Measurements from ENCODE around the gene CAMK2N2.

The CAMK2N2 gene

DNA sequence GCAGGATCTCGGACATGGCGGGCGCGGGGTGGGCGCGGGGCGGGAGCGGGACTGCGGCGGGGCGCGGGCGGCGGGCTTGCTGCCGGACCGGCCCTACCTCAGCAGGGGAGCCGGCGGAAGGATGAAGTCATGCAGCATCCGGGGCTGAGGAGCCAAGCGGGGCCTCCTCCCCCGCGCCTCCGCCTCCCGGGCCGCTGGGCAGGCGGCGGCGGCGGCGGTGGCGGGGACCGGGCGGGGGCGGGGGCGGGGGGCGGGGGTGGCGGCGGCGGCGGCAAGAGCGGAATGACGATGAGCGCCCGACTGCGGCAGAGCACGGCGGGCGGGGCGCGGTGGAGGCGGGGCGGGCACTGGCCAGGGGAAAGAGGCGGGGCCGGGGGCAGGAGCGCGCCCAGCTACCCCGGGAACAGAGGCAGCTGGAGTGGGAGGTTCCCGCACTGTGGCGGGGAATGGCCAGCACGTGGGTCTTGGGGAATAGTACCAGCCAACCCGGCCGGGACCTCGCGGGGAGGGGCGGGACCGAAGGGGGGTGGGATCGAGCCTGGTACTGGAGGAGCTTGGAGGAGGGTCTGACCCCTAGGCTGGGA, at the start of gene CAMK2N2:
Gene CAMK2N2, minus strand, starts transcription at position 284 of the 584 bp plus-strand sequence. Its CDS starts 268 bp downstream, at position 16.
- DNase-seq (ENCODE audit: low spot score): peak; percentile 92

DNA sequence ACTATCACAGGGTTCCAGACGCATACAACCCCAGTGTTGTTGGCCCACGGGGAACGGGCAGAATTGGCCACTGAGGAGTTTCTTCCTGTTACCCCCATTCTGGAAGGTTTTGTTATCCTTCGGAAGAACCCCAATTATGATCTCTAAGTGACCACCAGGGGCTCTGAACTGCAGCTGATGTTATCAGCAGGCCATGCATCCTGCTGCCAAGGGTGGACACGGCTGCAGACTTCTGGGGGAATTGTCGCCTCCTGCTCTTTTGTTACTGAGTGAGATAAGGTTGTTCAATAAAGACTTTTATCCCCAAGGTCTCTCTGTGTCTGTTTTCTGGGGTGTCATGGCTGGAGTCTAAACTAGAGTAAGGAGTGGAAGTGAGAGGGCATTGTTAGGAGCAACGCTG, 47.4 kb upstream of the CAMK2N2 start:
- no peak for DNase-seq (ENCODE audit: low spot score)

DNA sequence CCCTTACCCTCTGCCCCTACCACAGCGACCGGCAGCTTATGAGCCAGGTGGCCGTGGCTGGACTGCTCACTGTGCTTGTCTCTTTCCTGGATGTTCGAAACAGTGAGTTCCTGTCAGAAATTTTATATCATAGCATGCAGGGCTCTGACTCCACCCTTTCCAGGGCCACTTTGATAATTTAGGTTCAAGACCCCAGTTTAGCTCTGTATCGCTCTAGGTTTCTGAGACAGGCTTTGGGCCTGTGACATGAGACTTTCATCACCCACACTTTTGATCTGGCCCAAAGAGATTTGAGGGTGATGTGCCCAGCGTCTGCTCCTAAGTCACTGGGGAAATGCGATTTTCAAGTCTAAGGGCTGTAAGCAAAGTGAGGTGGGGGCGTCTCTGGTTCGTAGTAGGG, 46.6 kb upstream of the CAMK2N2 start:
- no peak for DNase-seq (ENCODE audit: low spot score)

DNA sequence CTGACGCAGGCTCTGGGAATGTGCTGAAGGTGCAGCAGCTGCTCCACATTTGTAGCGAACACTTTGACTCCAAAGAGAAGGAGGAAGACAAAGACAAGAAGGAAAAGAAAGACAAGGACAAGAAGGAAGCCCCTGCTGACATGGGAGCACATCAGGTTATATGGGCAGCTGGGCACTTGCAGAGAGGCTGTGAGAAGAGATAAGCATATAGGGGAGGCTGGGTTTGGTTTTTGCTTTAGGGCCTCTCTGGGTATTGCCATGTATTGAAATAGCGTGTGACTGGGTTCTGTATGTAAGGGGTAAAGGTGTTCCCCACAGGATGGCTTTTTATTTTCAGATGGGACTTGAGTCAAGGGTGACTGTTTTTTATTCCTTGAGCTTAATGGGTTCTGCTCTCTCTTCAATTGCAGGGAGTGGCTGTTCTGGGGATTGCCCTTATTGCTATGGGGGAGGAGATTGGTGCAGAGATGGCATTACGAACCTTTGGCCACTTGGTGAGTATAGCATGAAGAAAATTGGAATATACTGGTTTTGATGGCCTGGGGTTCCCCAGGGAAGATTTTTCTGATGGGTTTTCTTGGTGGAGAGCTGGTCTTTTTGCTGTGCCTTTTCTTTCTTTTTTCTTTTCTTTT, 45.1 kb upstream of the CAMK2N2 start:
- no peak for DNase-seq (ENCODE audit: low spot score)

DNA sequence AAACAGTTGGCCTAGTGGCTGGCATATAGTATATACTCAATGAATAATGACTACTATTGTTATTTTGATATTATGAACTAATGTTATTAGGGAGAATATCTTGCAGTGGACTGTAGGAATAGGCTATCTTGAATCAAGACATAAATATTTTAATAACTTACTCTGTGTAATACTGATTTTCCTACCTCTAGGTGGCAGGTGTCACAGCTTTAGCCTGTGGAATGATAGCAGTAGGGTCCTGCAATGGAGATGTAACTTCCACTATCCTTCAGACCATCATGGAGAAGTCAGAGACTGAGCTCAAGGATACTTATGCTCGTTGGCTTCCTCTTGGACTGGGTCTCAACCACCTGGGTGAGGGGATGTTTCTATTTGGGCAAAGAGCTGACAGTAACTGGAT, 44.2 kb upstream of the CAMK2N2 start:
- DNase-seq (ENCODE audit: low spot score): no peak

DNA sequence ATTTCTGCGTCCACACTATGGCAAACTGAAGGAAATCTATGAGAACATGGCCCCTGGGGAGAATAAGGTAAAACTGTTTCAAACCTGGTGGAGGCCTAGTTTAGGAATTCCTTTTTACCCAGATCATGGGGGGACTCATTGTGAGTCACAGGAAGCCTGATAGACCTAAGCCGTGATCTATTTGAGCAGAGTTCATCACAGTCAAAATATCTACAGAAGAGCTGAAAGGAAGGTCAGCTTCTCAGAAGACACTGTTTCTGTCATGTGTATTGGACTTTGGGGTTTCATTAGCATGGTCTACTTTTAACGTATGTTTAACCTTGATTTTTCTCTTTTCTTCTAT, 39.0 kb upstream of the CAMK2N2 start:
- DNase-seq (ENCODE audit: low spot score): no peak

DNA sequence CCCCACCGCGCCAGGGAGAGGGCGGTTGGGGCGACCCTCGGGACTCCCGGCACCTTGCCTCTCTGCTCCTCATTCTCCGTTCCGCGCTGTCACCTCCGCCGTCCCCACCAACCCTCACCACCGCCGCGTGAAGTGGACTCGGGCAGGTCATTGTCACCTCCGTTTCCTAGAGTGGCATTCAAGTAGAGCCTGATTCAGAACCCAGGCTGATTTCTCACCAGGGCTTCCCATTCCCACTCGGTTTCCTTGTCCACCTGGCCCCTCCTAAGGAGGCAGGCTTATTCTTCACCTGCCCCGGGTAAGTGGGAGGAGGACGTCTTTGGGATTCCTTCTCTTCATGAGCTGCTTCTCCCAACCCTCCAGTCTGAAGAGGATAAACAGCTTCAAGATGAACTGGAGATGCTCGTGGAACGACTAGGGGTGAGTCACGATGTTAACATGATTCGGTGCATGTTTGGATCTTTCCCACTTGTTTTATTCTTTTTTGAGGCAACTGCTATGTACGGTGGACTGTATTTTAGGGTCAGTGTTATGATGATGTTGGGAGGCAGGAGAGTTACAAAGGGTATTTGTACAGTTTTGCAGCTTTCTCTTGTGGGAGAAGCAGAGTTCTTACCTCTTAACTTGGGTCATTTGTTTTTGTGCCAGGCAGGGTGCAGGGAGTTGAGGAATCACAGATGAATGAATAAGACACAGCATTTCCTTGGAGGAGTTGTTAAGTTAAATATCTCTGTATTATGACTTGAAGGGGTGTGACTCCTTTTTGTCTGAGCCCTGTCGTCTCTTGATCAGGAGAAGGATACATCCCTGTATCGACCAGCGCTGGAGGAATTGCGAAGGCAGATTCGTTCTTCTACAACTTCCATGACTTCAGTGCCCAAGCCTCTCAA, 38.4 kb upstream of the CAMK2N2 start:
- DNase-seq (ENCODE audit: low spot score): no peak

DNA sequence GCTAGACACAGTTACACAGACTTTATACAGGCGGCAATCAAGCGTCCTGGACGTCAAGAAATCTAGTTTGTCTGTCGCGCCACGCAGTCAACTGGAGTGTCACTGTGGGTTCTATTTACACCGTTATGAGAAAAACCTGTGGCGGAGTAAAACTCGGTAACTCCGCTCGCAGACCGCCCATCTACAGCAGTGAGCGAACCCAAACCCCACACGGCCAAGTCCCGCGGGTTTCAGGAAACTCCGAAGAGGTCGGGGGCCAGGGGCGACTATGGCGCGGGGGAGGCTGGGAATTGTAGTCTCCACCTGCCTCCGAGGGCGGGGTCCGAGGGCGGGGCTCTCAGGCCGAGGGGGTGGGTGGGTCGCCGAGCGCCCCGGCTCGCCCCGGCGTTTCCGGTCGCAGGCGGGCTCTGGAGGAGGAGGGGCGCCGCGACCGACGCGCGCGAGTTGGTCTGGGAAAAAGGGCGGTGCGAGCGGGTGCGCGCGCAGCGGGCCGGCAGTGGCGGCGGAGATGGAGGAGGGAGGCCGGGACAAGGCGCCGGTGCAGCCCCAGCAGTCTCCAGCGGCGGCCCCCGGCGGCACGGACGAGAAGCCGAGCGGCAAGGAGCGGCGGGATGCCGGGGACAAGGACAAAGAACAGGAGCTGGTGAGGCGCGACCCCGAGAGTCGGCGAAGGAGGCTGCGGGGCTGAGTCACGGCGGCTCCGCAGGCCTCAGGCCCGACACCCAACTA, 37.6 kb upstream of the CAMK2N2 start, which contains the start of gene PSMD2:
Gene PSMD2, plus strand, starts transcription at position 483 of the 729 bp plus-strand sequence. Its CDS starts 26 bp downstream, at position 509.
- DNase-seq (ENCODE audit: low spot score): peak; percentile 98

DNA sequence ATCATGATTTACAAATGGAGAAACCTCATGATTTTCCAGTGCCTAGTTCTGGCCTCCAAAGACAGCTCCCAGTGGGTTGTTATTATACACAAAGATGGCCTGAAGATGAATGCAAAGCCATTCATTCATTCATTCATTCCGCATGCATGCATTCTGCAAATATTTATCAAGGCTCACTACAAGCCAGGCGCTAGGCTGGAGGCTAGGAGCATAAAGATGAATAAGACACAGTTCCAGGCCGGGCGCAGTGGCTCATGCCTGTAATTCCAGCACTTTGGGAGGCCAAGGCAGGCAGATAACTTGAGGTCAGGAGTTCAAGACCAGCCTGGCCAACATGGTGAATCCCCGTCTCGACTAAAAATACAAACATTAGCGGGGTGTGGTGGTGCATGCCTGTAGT, 35.3 kb upstream of the CAMK2N2 start:
- DNase-seq (ENCODE audit: low spot score): no peak

DNA sequence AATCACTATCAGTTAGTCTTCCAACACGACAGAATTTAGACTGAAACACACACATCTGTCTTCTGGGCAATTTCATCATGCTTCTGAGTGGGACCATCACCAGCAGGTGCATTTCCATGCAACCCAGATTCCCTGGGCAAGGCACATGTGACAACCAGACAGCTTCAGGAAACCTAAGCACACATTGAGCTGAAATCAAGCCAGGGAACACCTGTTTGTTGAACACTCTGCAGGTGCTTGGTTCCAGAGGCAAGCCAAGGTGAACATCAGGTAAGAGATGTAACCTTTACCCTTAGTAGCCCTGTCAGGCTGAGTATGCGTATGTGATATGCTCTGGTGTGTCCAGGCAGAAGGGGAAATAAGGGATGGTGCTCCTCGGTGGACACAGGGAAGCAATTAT, 34.4 kb upstream of the CAMK2N2 start:
- DNase-seq (ENCODE audit: low spot score): no peak

DNA sequence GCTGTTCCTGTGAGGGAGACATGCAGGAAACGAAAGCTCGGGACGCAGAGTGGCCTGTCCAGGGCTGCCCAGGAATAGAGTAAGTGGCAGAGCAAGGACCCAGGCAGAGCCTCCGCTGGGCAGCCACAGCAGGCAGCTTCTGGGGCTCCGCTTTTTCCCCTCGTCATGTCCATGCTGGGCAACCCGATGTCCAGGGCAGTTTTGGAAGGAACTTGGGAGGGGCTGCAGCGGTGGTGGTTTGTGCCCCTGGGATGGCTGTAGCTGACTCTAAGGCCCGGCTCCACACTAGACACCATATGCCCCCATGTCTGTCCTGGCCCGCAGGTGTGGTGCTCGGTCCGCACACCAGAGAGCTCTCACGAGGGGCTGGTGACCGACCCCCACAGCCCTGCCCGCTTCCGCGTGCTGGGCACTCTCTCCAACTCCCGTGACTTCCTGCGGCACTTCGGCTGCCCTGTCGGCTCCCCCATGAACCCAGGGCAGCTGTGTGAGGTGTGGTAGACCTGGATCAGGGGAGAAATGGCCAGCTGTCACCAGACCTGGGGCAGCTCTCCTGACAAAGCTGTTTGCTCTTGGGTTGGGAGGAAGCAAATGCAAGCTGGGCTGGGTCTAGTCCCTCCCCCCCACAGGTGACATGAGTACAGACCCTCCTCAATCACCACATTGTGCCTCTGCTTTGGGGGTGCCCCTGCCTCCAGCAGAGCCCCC, 30.5 kb upstream of the CAMK2N2 start:
- no peak for DNase-seq (ENCODE audit: low spot score)

DNA sequence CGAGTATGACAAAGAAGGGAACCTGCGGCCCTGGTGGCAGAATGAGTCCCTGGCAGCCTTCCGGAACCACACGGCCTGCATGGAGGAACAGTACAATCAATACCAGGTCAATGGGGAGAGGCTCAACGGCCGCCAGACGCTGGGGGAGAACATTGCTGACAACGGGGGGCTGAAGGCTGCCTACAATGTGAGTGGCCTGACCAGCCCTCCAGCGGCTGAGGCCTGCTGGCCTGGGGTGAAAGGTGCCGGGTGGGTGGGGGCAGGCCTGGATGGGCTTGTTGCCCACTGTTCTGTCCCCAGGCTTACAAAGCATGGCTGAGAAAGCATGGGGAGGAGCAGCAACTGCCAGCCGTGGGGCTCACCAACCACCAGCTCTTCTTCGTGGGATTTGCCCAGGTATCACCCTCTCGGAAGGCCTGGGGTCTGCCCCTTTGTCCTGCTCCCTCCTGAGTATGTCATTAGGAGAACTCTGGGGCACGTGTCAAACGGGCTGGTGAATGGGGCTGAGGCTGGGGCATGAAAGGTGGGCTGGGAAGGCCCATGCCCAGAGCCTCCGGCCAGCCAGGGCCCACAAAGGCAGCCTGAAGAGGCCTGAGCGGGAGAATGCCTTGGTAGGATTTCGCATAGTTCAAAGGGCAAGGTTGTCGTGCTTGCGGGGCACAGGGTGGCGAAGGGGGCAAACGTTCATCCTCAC, 29.8 kb upstream of the CAMK2N2 start:
- no peak for DNase-seq (ENCODE audit: low spot score)

DNA sequence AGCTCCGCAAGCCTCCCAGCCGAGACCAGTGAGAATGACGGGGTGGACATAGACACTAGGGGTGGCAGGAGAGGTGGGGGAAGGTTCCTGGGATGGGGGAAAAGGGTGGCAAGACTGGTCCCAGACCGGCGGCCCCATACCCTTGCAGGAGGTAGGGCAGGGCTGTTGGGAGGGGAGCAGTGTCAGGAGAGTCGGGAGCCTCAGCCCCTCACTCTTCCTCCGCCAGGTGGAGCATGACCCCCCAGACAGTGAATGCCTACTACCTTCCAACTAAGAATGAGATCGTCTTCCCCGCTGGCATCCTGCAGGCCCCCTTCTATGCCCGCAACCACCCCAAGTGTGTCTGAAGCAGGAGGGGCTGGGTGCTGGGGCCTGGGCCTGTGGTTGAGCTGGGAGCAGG, 29.0 kb upstream of the CAMK2N2 start:
- no peak for DNase-seq (ENCODE audit: low spot score)

DNA sequence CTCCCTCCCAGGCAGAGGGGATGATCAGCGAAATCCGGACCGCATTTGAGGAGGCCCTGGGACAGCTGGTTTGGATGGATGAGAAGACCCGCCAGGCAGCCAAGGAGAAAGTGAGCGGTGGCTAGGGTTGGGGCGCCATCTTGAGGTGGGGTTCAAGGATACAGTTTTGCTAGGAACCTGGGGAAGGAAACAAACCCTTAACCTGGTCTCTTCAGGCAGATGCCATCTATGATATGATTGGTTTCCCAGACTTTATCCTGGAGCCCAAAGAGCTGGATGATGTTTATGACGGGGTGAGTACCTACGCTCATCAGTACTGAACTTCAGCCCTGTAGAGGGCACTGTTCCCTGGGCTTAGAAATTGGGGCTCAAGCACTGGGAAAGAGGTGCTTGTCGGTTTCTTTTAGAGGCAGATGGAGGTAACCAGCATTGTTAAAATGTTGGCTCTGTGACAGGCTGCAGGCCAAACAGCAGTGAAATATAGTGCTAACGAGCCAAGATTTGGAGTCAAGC, 28.1 kb upstream of the CAMK2N2 start:
- peak; percentile 83 for DNase-seq (ENCODE audit: low spot score)

DNA sequence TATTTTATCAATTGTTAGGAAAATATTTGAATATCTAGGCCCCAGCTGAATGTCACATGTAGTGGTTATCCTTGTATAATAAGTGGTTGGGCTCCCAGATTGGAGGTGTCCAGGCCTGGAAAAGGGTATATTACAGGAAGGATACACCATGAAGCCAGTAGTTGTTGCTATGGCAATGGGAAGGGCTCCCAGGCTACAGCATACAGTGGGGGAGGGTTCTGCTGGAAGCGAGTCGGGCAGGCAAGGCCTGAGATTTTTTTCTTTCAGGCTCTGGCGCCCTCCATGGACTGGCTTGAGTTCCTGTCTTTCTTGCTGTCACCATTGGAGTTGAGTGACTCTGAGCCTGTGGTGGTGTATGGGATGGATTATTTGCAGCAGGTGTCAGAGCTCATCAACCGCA, 23.3 kb upstream of the CAMK2N2 start:
- DNase-seq (ENCODE audit: low spot score): peak; percentile 97

DNA sequence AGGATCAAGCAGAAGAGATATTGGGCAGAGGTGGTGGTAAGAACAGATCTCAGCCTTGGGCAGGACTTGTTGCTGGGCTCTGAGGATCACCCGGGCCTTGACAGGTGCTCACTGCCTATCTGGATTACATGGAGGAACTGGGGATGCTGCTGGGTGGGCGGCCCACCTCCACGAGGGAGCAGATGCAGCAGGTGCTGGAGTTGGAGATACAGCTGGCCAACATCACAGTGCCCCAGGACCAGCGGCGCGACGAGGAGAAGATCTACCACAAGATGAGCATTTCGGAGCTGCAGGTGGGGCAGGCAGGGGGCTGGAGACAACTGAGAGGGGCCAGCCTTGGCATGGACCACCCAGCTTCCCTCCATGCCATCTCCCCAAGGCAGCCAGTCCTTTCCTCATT, 22.3 kb upstream of the CAMK2N2 start:
- no peak for DNase-seq (ENCODE audit: low spot score)

DNA sequence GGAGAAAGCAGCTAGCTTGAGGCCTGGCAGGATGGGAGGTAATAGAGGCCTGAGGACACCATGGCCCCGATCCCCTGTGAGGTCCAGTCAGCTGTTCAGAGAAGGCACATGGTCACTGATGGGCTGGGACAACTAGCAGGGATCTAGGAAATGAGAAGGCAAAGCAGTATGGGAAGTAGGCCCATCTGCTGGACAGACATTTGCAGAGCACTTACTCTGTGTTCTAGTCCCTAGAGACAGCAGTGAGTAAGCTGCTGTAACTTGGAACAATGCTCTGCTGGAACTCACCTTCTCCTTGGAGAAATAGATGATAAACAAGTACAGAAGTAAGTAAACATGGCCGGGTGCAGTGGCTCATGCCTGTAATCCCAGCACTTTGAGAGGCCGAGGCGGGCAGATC, 21.6 kb upstream of the CAMK2N2 start:
- no peak for DNase-seq (ENCODE audit: low spot score)

DNA sequence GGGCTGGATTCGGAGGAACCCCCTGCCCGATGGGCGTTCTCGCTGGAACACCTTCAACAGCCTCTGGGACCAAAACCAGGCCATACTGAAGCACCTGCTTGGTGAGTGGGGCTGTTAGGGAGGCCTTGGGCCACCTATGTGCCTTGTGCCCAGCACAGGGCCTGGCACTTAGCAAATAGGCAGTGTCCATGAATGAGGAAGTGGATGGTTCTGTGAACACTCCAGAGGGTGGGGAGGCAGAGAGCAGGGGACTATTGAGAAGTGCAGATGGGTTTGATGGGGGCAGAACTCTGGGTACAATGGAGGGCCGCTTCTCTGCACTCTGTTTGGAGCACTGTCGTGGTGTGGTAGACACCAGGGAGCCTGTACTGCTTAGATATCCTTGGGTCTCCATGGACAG, 16.0 kb upstream of the CAMK2N2 start:
- no peak for DNase-seq (ENCODE audit: low spot score)

DNA sequence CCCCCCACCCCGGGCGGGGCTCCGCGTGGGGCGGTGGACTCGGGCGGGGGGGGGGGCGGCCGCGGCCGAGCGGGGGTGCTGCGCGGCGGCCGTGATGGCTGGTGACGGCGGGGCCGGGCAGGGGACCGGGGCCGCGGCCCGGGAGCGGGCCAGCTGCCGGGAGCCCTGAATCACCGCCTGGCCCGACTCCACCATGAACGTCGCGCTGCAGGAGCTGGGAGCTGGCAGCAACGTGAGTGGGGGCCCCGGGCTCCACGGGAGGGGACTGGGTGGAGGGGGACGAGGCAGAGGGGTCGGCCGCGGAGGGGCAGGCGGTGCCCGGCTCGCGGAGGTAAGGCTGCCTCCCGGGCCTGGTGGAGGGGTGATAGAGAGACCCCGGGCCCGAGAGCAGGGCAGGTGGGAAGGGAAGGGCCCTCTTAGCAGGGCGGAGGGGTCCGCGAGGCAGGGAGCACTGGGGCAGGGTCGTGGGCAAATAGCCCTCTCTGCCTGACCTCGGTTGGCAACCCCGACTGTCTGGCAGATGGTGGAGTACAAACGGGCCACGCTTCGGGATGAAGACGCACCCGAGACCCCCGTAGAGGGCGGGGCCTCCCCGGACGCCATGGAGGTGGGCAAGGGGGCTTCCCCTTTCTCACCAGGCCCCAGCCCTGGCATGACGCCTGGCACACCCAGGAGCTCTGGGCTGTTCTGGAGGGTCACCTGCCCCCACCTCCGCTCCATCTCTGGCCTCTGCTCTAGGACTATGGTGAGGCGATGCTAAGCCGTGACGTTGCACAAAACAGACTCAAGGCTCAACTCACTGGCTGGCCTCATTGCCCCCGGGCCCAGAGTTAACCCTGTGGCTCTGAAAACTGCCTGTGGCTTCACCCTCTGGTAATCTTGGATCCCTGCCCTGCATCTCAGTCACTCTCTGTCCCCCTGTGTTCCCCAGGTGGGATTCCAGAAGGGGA, 14.9 kb upstream of the CAMK2N2 start, which contains the start of gene ECE2:
Gene ECE2, plus strand, starts transcription at position 62 of the 950 bp plus-strand sequence. Its CDS starts 132 bp downstream, at position 194.
- DNase-seq (ENCODE audit: low spot score): peak; percentile 58

DNA sequence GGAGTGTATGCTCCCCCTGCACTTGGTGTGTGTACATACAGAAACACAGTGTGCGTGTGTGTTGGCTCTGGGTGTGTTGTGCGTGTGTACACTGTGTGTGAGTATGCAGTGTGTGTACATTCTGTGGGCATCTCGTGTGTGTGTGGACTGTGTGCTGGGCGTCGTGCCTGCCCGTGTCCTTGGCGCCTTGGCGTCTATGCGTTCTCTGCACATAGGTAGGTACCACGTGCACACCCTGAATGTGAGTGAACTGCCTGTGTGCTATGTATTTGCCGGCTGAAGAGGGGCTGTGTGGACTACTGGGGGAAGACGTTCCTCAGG, 14.0 kb upstream of the CAMK2N2 start:
- no peak for DNase-seq (ENCODE audit: low spot score)

Measured in iPS-NIHi11 (cell line).